DOHH2 (cell line): ENCODE measurements around the gene NELFA.
"Not testable (repeated sequence)": the region's sequence is repeated elsewhere in the genome, so short reads cannot be mapped to it uniquely, and the experiment has no call there.

Experiments used
- H3F3A ChIP-seq: fragments of 200-600 bp; sonication (generic), shearing (Covaris generic); 2 replicates; pipeline ENCODE4 v1.6.0; 2016; ENCODE audit warnings: antibody characterized with exemption, mild to moderate bottlenecking; ENCODE audit not compliant: control insufficient read depth, insufficient read depth
- H3K27ac ChIP-seq: fragments of 200-600 bp; sonication (generic); 2 replicates; pipeline ENCODE4 v1.5.1; 2014; ENCODE audit warnings: low read depth, mild to moderate bottlenecking, low read length, moderate library complexity
- H3K27me3 ChIP-seq: fragments of 200-600 bp; sonication (generic); 2 replicates; pipeline ENCODE4 v1.6.1; 2014; ENCODE audit warnings: mild to moderate bottlenecking, low read length, mixed read lengths; ENCODE audit not compliant: control insufficient read depth
- H3K36me3 ChIP-seq: fragments of 200-600 bp; sonication (generic); 2 replicates; pipeline ENCODE4 v1.6.1; 2014; ENCODE audit warnings: mild to moderate bottlenecking, low read length, moderate library complexity, mixed read lengths; ENCODE audit not compliant: control insufficient read depth
- H3K4me1 ChIP-seq: fragments of 200-600 bp; sonication (generic); 2 replicates; pipeline ENCODE4 v1.6.1; 2014; ENCODE audit warnings: mild to moderate bottlenecking, low read length, mixed read lengths; ENCODE audit not compliant: control insufficient read depth
- H3K4me2 ChIP-seq: fragments of 200-600 bp; sonication (generic); 2 replicates; pipeline ENCODE4 v1.6.0; 2014; ENCODE audit warnings: mild to moderate bottlenecking, low read length, moderate library complexity
- H3K4me3 ChIP-seq: fragments of 200-600 bp; sonication (generic); 2 replicates; pipeline ENCODE4 v1.5.1; 2014; ENCODE audit warnings: mild to moderate bottlenecking, low read length, mixed read lengths
- H3K79me2 ChIP-seq: fragments of 200-600 bp; sonication (generic); 2 replicates; pipeline ENCODE4 v1.6.1; 2014; ENCODE audit warnings: mild to moderate bottlenecking, low read length, mixed read lengths; ENCODE audit not compliant: control insufficient read depth
- H3K9me2 ChIP-seq: fragments of 200-600 bp; sonication (generic); replicated peaks from 2 replicates; pipeline ENCODE4 v1.6.1; 2014; ENCODE audit warnings: mild to moderate bottlenecking, low read length, mixed read lengths; ENCODE audit not compliant: control insufficient read depth
- H3K9me3 ChIP-seq: fragments of 200-600 bp; sonication (generic); 2 replicates; pipeline ENCODE4 v1.6.1; 2014; ENCODE audit warnings: antibody characterized with exemption, low read length, mixed read lengths; ENCODE audit not compliant: control insufficient read depth, insufficient read depth
- H4K20me1 ChIP-seq: fragments of 200-600 bp; sonication (generic); 2 replicates; pipeline ENCODE4 v1.6.0; 2014; ENCODE audit warnings: low read depth, mild to moderate bottlenecking, antibody characterized with exemption, low read length, moderate library complexity; ENCODE audit not compliant: control insufficient read depth, insufficient read depth
- EZH2phosphoT487 ChIP-seq: fragments of 200-600 bp; sonication (generic); IDR thresholded peaks from 2 replicates; pipeline ENCODE4 v1.6.1; 2017; ENCODE audit warnings: borderline replicate concordance, mild to moderate bottlenecking, antibody characterized with exemption, low read length, moderate library complexity, mixed read lengths
- TF ChIP-seq, protein P1 (sequence below): fragments of 200-600 bp; sonication (generic); IDR thresholded peaks from one replicate; pipeline ENCODE4 v1.5.1; 2014; ENCODE audit warnings: antibody characterized with exemption, mild to moderate bottlenecking, low read depth, low read length; ENCODE audit not compliant: poor library complexity, severe bottlenecking

Gene NELFA

DNA sequence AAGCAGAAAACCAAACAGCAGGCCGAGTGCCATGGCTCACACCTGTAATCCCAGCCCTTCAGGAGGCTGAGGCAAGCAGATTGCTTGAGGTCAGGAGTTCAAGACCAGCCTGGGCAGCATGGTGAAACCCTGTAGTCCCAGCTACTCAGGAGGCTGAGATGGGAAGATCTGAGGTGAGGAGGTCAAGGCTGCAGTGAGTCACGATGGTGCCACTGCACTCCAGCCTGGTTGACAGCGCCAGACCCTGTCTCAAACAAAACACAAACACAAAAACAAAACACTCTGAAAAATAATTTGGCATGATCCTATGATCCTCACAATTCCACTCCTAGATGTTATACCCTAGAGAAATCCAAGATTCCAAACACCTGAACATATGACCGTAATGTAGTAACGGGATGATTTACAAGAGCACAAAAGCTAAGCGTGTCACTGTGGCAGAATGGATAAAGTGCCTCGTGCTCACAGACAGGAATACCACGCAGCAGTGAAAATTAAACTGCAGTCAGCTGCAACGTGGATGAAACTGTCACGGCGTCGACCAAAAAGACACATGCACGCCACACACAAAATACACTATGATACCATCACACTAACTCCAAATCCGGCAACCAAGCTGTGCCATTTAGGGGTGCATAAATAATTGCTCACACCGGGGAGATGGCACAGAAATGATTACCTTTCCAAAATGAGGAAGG is 1.7 kb downstream of the NELFA start:
- no peak overlapping the region for H3K27ac ChIP-seq
- H3F3A ChIP-seq = peaks cover 7% of the 10 kb centered on the region
- peaks cover 8% of the 10 kb centered on the region for H3K27me3 ChIP-seq
- peak overlapping the region; percentile 64 for H3K4me2 ChIP-seq
- H3K36me3 ChIP-seq = peaks cover 55% of the 10 kb centered on the region
- H3K4me1 ChIP-seq = peaks cover 28% of the 10 kb centered on the region
- TF ChIP-seq, protein P1, sequence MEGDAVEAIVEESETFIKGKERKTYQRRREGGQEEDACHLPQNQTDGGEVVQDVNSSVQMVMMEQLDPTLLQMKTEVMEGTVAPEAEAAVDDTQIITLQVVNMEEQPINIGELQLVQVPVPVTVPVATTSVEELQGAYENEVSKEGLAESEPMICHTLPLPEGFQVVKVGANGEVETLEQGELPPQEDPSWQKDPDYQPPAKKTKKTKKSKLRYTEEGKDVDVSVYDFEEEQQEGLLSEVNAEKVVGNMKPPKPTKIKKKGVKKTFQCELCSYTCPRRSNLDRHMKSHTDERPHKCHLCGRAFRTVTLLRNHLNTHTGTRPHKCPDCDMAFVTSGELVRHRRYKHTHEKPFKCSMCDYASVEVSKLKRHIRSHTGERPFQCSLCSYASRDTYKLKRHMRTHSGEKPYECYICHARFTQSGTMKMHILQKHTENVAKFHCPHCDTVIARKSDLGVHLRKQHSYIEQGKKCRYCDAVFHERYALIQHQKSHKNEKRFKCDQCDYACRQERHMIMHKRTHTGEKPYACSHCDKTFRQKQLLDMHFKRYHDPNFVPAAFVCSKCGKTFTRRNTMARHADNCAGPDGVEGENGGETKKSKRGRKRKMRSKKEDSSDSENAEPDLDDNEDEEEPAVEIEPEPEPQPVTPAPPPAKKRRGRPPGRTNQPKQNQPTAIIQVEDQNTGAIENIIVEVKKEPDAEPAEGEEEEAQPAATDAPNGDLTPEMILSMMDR = no peak
- TF ChIP-seq EZH2phosphoT487 = no peak
- H3K9me2 ChIP-seq = no peaks in the 10 kb centered on the region
- no peaks in the 10 kb centered on the region for H3K9me3 ChIP-seq
- H4K20me1 ChIP-seq = peaks cover 9% of the 10 kb centered on the region; the same call in 1 of the 2 replicates
- peak overlapping the region; percentile 93 for H3K4me3 ChIP-seq
- H3K79me2 ChIP-seq = peaks cover 67% of the 10 kb centered on the region

DNA sequence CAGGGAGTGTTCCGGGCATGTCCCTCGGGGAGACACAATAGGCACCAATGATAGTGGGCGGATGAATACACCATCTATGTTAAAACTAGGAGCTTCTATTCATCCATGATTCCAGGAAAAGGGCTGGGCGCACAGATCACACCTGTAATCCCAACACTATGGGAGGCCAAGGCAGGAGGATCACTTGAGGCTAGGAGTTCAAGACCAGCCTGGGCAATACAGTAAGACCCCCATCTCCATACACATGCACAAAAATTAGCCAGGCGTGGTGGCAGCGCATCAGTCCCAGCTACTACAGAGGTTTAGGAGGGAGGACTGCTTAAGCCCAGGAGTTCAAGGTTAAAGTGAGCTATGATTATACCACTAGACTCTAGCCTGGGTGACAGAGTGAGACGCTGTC is 2.4 kb downstream of the NELFA start:
- Histone ChIP-seq H3K79me2 (peaks cover 74% of the 10 kb centered on the region), H3K36me3 (peaks cover 58% of the 10 kb centered on the region), H3K9me3 (no peaks in the 10 kb centered on the region), H3K27me3 (peaks cover 5% of the 10 kb centered on the region), H3K4me1 (peaks cover 28% of the 10 kb centered on the region), H3K4me3 (no peak overlapping the region), H3F3A (peaks cover 7% of the 10 kb centered on the region), H3K27ac (no peak overlapping the region), H3K9me2 (no peaks in the 10 kb centered on the region), H3K4me2 (no peak overlapping the region), H4K20me1 (peaks cover 9% of the 10 kb centered on the region; the same call in 1 of the 2 replicates)
- TF ChIP-seq, protein P1 = no peak
- no peak for TF ChIP-seq EZH2phosphoT487

DNA sequence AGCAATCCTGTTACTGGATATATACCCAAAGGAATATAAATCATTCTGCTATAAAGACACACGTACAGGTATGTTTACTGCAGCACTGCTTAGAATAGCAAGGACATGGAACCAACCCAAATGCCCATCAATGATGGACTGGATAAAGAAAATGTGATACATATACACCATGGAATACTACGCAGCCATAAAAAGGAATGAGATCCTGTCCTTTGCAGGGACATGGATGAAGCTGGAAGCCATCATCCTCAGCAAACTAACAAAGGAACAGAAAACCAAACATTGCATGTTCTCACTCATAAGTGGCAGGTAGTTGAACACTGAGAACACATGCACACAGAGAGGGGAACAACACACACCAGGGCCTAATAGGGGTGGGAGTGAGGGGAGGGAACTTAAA is 5.4 kb downstream of the NELFA start:
- H3K79me2 ChIP-seq = peaks cover 99% of the 10 kb centered on the region
- not testable (repeated sequence) for H3K27me3 ChIP-seq, H3F3A ChIP-seq, H4K20me1 ChIP-seq, H3K4me2 ChIP-seq, H3K9me2 ChIP-seq, H3K4me3 ChIP-seq, H3K27ac ChIP-seq
- H3K9me3 ChIP-seq = peaks cover 14% of the 10 kb centered on the region; the same call in 1 of the 2 replicates
- H3K36me3 ChIP-seq = peaks cover 85% of the 10 kb centered on the region
- H3K4me1 ChIP-seq = peaks cover 14% of the 10 kb centered on the region

DNA sequence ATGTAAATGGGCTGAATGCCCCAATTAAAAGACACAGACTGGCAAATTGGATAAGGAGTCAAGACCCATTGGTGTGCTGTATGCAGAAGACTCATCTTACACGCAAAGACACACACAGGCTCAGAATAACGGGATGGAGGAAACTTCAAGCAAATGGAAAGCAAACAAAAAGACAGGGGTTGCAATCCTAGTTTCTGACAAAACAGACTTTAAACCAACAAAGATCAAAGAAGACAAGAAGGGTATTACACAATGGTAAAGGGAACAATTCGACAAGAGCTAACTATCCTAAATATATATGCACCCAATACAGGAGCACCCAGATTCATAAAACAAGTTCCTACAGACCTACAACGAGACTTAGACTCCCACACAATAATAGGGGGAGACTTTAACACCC is 9.5 kb downstream of the NELFA start:
- H3K79me2 ChIP-seq = peaks cover 97% of the 10 kb centered on the region
- not testable (repeated sequence) for H3K27me3 ChIP-seq, H3K4me2 ChIP-seq, H3F3A ChIP-seq, H3K4me1 ChIP-seq, H3K27ac ChIP-seq, H3K9me2 ChIP-seq, H4K20me1 ChIP-seq, H3K4me3 ChIP-seq
- peaks cover 22% of the 10 kb centered on the region; the same call in 1 of the 2 replicates for H3K9me3 ChIP-seq
- peaks cover 80% of the 10 kb centered on the region for H3K36me3 ChIP-seq
